HL-60 (cell line): ENCODE measurements around the gene FOXL3.

Source experiments
- DNase-seq, 2 experiments: peaks; one replicate each; pipeline ENCODE4 v3.0.0-alpha.2; 2010 to 2020; ENCODE audit warnings: low read depth in 1 of 2, low spot score in 1 of 2
- H3K27ac ChIP-seq: fragments of 250-450 bp; sonication (Bioruptor Pico); replicated peaks from 2 replicates; pipeline ENCODE4 v1.5.1; 2020; ENCODE audit warnings: mild to moderate bottlenecking, moderate library complexity
- H3K27me3 ChIP-seq: fragments of 250-450 bp; sonication (Bioruptor Pico); 2 replicates; pipeline ENCODE4 v1.5.1; 2021; ENCODE audit warnings: mild to moderate bottlenecking, moderate library complexity; ENCODE audit not compliant: insufficient read depth, poor library complexity, severe bottlenecking
- H3K4me3 ChIP-seq: replicated peaks from 2 replicates; pipeline ENCODE4 v1.5.1; 2011; ENCODE audit warnings: mild to moderate bottlenecking, control low read depth, low read length; ENCODE audit not compliant: insufficient read depth
- CTCF ChIP-seq: IDR thresholded peaks from one replicate; pipeline ENCODE4 v1.5.1; 2011; ENCODE audit warnings: low read length, control low read depth, inconsistent platforms; ENCODE audit not compliant: insufficient read depth
- GABPA ChIP-seq: IDR thresholded peaks from 2 replicates; pipeline ENCODE4 v1.6.1; 2012; ENCODE audit warnings: low read depth
- POLR2AphosphoS5 ChIP-seq: IDR thresholded peaks from 2 replicates; pipeline ENCODE4 v1.6.1; 2012; ENCODE audit warnings: low read depth
- SPI1 ChIP-seq: IDR thresholded peaks from 2 replicates; pipeline ENCODE4 v1.6.1; 2012; ENCODE audit warnings: low read depth, mild to moderate bottlenecking, borderline replicate concordance
- TF ChIP-seq, protein P1 (sequence below): IDR thresholded peaks from 2 replicates; pipeline ENCODE4 v1.6.1; 2012; ENCODE audit warnings: low read depth; ENCODE audit not compliant: insufficient replicate concordance

The FOXL3 gene

GRCh38 chr7:269721-270120 is 20.2 kb upstream of the FOXL3 start:
- Histone ChIP-seq H3K4me3 (no peak overlapping the region), H3K27ac (no peak overlapping the region), H3K27me3 (no peaks in the 10 kb centered on the region)
- no peak for DNase-seq
- TF ChIP-seq POLR2AphosphoS5: no peak
- TF ChIP-seq, protein P1, sequence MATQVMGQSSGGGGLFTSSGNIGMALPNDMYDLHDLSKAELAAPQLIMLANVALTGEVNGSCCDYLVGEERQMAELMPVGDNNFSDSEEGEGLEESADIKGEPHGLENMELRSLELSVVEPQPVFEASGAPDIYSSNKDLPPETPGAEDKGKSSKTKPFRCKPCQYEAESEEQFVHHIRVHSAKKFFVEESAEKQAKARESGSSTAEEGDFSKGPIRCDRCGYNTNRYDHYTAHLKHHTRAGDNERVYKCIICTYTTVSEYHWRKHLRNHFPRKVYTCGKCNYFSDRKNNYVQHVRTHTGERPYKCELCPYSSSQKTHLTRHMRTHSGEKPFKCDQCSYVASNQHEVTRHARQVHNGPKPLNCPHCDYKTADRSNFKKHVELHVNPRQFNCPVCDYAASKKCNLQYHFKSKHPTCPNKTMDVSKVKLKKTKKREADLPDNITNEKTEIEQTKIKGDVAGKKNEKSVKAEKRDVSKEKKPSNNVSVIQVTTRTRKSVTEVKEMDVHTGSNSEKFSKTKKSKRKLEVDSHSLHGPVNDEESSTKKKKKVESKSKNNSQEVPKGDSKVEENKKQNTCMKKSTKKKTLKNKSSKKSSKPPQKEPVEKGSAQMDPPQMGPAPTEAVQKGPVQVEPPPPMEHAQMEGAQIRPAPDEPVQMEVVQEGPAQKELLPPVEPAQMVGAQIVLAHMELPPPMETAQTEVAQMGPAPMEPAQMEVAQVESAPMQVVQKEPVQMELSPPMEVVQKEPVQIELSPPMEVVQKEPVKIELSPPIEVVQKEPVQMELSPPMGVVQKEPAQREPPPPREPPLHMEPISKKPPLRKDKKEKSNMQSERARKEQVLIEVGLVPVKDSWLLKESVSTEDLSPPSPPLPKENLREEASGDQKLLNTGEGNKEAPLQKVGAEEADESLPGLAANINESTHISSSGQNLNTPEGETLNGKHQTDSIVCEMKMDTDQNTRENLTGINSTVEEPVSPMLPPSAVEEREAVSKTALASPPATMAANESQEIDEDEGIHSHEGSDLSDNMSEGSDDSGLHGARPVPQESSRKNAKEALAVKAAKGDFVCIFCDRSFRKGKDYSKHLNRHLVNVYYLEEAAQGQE: no peak
- TF ChIP-seq CTCF: no peak
- TF ChIP-seq SPI1: no peak
- no peak for TF ChIP-seq GABPA

DNA sequence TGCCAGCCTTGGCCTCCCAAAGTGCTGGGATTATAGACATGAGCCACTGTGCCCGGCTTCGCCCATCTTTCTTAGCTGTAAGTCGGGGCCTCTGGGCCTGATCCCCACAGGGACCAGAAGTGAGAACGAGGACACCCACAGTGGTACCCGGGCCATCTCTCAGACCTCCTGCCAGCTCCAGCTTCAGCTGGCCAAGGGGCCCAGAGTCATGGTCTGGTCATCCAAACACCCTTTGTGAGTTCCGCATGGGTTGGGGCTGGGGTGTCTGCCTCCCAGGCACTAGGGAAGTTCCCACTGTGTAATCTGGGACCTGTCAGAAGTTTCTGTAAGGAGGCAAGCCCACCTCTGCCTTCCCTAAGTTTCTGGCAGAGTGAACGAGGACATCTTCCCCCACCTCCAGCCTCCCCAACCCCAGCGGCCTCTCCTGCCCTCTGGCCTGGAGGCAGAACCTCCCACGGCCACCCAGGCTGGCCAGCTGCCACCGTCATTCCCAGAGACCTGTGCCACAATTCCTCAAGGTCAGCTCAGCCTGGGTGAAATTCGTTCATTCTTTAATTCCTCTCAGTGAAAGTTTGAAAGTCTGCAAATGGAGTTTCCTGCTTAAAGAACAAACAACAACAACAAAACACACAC is 19.5 kb upstream of the FOXL3 start:
- Histone ChIP-seq H3K4me3 (no peak overlapping the region), H3K27me3 (no peaks in the 10 kb centered on the region)

GRCh38 chr7:271266-272107 is 18.5 kb upstream of the FOXL3 start:
- no peak for TF ChIP-seq SPI1
- TF ChIP-seq GABPA: no peak
- TF ChIP-seq, protein P1: no peak
- no peak for TF ChIP-seq POLR2AphosphoS5
- TF ChIP-seq CTCF: no peak
- Histone ChIP-seq H3K27me3 (no peaks in the 10 kb centered on the region), H3K27ac (no peak overlapping the region), H3K4me3 (no peak overlapping the region)
- DNase-seq: no peak

More for the DNA sequence above, 19.5 kb upstream of the FOXL3 start:
- DNase-seq: no peak
- no peak overlapping the region for H3K27ac ChIP-seq
- TF ChIP-seq CTCF: no peak
- no peak for TF ChIP-seq GABPA
- no peak for TF ChIP-seq SPI1
- TF ChIP-seq, protein P1: no peak
- TF ChIP-seq POLR2AphosphoS5: no peak
